ENCODE data around the gene OR1L4.

Gene OR1L4

DNA sequence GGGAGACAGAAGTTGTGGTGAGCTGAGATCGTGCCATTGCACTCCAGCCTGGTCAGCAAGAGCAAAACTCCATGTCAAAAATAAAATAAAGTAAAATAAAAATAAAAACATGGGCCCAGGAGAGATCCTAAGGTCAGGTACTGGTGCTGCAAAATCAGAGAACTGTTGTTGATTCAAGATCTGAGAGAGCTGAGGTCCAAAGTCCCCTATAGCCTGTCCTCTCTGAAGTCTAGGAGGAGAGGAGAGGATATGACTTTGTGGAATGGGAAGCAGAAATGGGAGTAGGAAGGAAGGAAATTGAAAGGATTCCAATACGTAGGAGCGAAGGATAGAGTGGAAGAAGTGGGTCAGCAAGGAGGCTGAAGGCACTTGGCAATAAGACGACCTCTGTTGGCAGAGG is 4.6 kb upstream of the OR1L4 start:
- H3K9ac ChIP-seq = no peak overlapping the region
- no peaks in the 10 kb centered on the region for H3K27me3 ChIP-seq (ENCODE audit: insufficient read depth, low read depth)
- H3K4me3 ChIP-seq (IDR thresholded peaks at IDR 0.05; ENCODE audit: insufficient read depth, low read depth, low read length) = no peak overlapping the region
- no peaks in the 10 kb centered on the region for H4K20me1 ChIP-seq (ENCODE audit: insufficient read depth)
- H3K27ac ChIP-seq = no peak overlapping the region
- no peak overlapping the region for H2AFZ ChIP-seq (ENCODE audit: low read depth)
- H3K4me1 ChIP-seq (ENCODE audit: low read depth, poor library complexity, severe bottlenecking) = no peaks in the 10 kb centered on the region
- no peak overlapping the region for H3K4me2 ChIP-seq
- no peaks in the 10 kb centered on the region for H3K36me3 ChIP-seq (ENCODE audit: insufficient read depth)
- TF ChIP-seq, protein P1, sequence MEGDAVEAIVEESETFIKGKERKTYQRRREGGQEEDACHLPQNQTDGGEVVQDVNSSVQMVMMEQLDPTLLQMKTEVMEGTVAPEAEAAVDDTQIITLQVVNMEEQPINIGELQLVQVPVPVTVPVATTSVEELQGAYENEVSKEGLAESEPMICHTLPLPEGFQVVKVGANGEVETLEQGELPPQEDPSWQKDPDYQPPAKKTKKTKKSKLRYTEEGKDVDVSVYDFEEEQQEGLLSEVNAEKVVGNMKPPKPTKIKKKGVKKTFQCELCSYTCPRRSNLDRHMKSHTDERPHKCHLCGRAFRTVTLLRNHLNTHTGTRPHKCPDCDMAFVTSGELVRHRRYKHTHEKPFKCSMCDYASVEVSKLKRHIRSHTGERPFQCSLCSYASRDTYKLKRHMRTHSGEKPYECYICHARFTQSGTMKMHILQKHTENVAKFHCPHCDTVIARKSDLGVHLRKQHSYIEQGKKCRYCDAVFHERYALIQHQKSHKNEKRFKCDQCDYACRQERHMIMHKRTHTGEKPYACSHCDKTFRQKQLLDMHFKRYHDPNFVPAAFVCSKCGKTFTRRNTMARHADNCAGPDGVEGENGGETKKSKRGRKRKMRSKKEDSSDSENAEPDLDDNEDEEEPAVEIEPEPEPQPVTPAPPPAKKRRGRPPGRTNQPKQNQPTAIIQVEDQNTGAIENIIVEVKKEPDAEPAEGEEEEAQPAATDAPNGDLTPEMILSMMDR (conservative IDR thresholded peaks at IDR 0.05; ENCODE audit: low read depth, low read length) = no peak
- no peaks in the 10 kb centered on the region for H3K79me2 ChIP-seq (ENCODE audit: insufficient read depth, low read depth)

DNA sequence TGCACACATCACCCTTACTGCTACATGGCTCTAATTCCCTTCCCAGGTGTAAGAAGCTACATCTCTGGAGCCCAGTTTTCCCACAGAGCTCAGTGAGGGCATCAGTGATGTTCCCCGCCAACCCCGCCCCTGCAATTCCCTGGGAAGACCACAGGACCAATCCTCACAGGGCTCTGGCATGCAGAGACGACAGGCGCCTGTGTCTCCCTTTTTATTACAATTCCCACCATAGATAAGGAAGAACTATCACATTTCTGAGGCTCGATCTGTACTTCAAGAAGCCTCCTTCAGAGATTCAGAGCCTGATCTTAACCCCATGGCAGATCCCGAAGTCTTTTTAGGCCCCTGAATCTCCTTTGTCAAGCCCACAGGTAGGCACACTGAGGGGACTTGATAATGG is 18.2 kb downstream of the OR1L4 start, which contains the start of gene OR1L6:
Gene OR1L6 (plus strand): TSS at position 301 of the 400 bp plus-strand sequence. CDS start 7,545 bp downstream, outside the sequence.
- Histone ChIP-seq H3K79me2 (ENCODE audit: insufficient read depth, low read depth) (no peaks in the 10 kb centered on the region), H3K27ac (no peak within 1 kb of the TSS), H3K27me3 (ENCODE audit: insufficient read depth, low read depth) (no peaks in the 10 kb centered on the region), H2AFZ (ENCODE audit: low read depth) (no peak within 1 kb of the TSS), H4K20me1 (ENCODE audit: insufficient read depth) (no peaks in the 10 kb centered on the region), H3K4me3 (IDR thresholded peaks at IDR 0.05; ENCODE audit: insufficient read depth, low read depth, low read length) (no peak within 1 kb of the TSS), H3K4me1 (ENCODE audit: low read depth, poor library complexity, severe bottlenecking) (no peaks in the 10 kb centered on the region), H3K4me2 (no peak within 1 kb of the TSS), H3K9ac (no peak within 1 kb of the TSS), H3K36me3 (ENCODE audit: insufficient read depth) (no peaks in the 10 kb centered on the region)
- TF ChIP-seq, protein P1 (conservative IDR thresholded peaks at IDR 0.05; ENCODE audit: low read depth, low read length) = no peak

DNA sequence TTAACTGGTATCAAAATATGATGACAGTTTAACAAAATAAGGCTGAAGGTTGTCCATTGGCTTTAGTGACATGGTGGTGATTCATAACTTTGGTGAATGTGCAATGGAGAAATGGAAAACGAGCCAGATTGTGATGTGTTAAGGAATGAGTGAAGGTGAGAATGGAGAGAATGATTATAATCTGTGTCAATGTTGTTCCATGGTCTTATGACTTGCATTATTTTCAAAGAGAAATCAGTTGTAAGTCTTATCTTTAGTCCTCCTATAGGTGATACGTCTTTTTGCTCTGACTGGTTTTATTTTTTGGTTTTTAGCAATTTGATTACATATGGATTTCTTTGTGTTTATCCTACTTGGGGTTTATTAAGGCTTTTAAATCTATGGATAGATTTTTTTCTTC is 31.0 kb downstream of the OR1L4 start:
- H3K4me2 ChIP-seq = no peak overlapping the region
- no peaks in the 10 kb centered on the region for H3K79me2 ChIP-seq (ENCODE audit: insufficient read depth, low read depth)
- H2AFZ ChIP-seq (ENCODE audit: low read depth) = no peak overlapping the region
- no peaks in the 10 kb centered on the region for H4K20me1 ChIP-seq (ENCODE audit: insufficient read depth)
- no peaks in the 10 kb centered on the region for H3K36me3 ChIP-seq (ENCODE audit: insufficient read depth)
- H3K4me1 ChIP-seq (ENCODE audit: low read depth, poor library complexity, severe bottlenecking) = no peaks in the 10 kb centered on the region
- TF ChIP-seq, protein P1 (conservative IDR thresholded peaks at IDR 0.05; ENCODE audit: low read depth, low read length) = no peak
- no peak overlapping the region for H3K4me3 ChIP-seq (IDR thresholded peaks at IDR 0.05; ENCODE audit: insufficient read depth, low read depth, low read length)
- H3K9ac ChIP-seq = no peak overlapping the region
- no peak overlapping the region for H3K27ac ChIP-seq
- no peaks in the 10 kb centered on the region for H3K27me3 ChIP-seq (ENCODE audit: insufficient read depth, low read depth)

DNA sequence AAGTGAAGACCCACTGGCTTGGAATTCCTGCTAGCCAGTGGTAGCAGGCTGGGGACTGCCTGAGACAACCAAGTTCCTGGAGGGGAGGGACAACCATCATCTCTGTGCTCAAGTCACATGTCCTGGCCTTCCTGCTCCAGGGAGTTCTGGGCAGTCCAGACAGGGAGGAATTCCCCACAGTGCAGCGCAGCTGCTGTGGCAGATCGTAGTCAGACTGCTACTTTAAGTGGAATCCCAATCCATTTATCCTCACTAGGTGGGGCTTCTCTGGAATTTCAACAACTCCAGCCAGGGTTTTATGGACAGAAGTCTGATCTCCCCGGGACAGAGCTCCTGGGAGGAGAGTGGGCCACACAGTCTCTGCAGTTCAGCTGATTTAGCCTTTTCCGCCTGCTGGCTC is 44.0 kb downstream of the OR1L4 start:
- no peak overlapping the region for H2AFZ ChIP-seq (ENCODE audit: low read depth)
- no peak overlapping the region for H3K4me3 ChIP-seq (IDR thresholded peaks at IDR 0.05; ENCODE audit: insufficient read depth, low read depth, low read length)
- H3K27me3 ChIP-seq (ENCODE audit: insufficient read depth, low read depth) = no peaks in the 10 kb centered on the region
- H3K27ac ChIP-seq = no peak overlapping the region
- no peak overlapping the region for H3K4me2 ChIP-seq
- H3K36me3 ChIP-seq (ENCODE audit: insufficient read depth) = no peaks in the 10 kb centered on the region
- no peaks in the 10 kb centered on the region for H3K79me2 ChIP-seq (ENCODE audit: insufficient read depth, low read depth)
- H3K9ac ChIP-seq = no peak overlapping the region
- TF ChIP-seq, protein P1 (conservative IDR thresholded peaks at IDR 0.05; ENCODE audit: low read depth, low read length) = no peak
- H4K20me1 ChIP-seq (ENCODE audit: insufficient read depth) = no peaks in the 10 kb centered on the region
- no peaks in the 10 kb centered on the region for H3K4me1 ChIP-seq (ENCODE audit: low read depth, poor library complexity, severe bottlenecking)
